HepG2 (cell line): ENCODE data around the gene LRP10. TPM values are rescaled to one million over a fixed set of nuclear protein-coding genes. Genes with fewer than 3 reads are reported as not detected.
A peak's percentile ranks its signal among the peaks of the same experiment; 100 is the strongest.

Experiments
- CREB1 ChIP-seq, 2 experiments: fragments of 450-650 bp in 1 of 2; IDR thresholded peaks; 2 replicates each; pipeline ENCODE4 v1.6.1; 2016 to 2017; ENCODE audit warnings: control low read depth in 1 of 2, mild to moderate bottlenecking in 1 of 2, missing compliant biosample characterization in 1 of 2, missing genetic modification characterization in 1 of 2
- DNMT1 ChIP-seq: sonication (generic); formaldehyde crosslinking; IDR thresholded peaks from 2 replicates; pipeline ENCODE4 v1.5.1; 2020; ENCODE audit warnings: mild to moderate bottlenecking, missing genetic modification reagents
- DRAP1 ChIP-seq: IDR thresholded peaks from 2 replicates; pipeline ENCODE4 v1.6.1; 2016; ENCODE audit warnings: missing genetic modification reagents, missing compliant biosample characterization
- EHMT2 ChIP-seq: fragments of 200-600 bp; sonication (generic); IDR thresholded peaks from 2 replicates; pipeline ENCODE4 v1.7.0; 2017; ENCODE audit warnings: antibody characterized with exemption, low read depth, low read length, borderline replicate concordance
- ESRRA ChIP-seq: sonication (generic); formaldehyde crosslinking; IDR thresholded peaks from 2 replicates; pipeline ENCODE4 v1.5.1; 2020; ENCODE audit warnings: mild to moderate bottlenecking, low read depth, missing genetic modification reagents
- GFI1 ChIP-seq: sonication (generic); formaldehyde crosslinking; IDR thresholded peaks from 2 replicates; pipeline ENCODE4 v1.5.0; 2020; ENCODE audit warnings: missing genetic modification reagents, mild to moderate bottlenecking, borderline replicate concordance
- HES4 ChIP-seq: sonication (generic); formaldehyde crosslinking; IDR thresholded peaks from 2 replicates; pipeline ENCODE4 v1.9.0; 2021; ENCODE audit warnings: mild to moderate bottlenecking, missing genetic modification reagents, borderline replicate concordance
- HMGA1 ChIP-seq: sonication (generic); formaldehyde crosslinking; conservative IDR thresholded peaks from 2 replicates; pipeline ENCODE4 v1.4.0; 2020; ENCODE audit warnings: missing genetic modification reagents
- HNRNPH1 ChIP-seq: fragments of 200-400 bp; formaldehyde crosslinking; optimal IDR thresholded peaks from 2 replicates; pipeline ENCODE3; 2017; ENCODE audit warnings: mild to moderate bottlenecking, low read depth, low read length
- MAZ ChIP-seq, 2 experiments: sonication (generic) in 1 of 2; formaldehyde crosslinking in 1 of 2; IDR thresholded peaks; 2 replicates each; pipeline versions ENCODE4 v1.5.0 to v1.6.1; 2012 to 2020; ENCODE audit warnings: low read depth in 2 of 2, mild to moderate bottlenecking in 2 of 2, borderline replicate concordance in 1 of 2, improper control_type of control experiment in 1 of 2, low read length in 1 of 2, missing genetic modification reagents in 1 of 2, moderate library complexity in 1 of 2
- MED13 ChIP-seq: sonication (generic); formaldehyde crosslinking; IDR thresholded peaks from 2 replicates; pipeline ENCODE4 v1.5.0; 2020; ENCODE audit warnings: missing genetic modification reagents
- SMC3 ChIP-seq: IDR thresholded peaks from 2 replicates; pipeline ENCODE4 v1.6.1; 2011; ENCODE audit warnings: low read length, improper control_type of control experiment
- TSC22D2 ChIP-seq: sonication (generic); formaldehyde crosslinking; IDR thresholded peaks from 2 replicates; pipeline ENCODE4 v1.5.1; 2020; ENCODE audit warnings: missing genetic modification reagents, mild to moderate bottlenecking, borderline replicate concordance
- ZMYM4 ChIP-seq: sonication (generic); formaldehyde crosslinking; IDR thresholded peaks from 2 replicates; pipeline ENCODE4 v1.8.1; 2023; ENCODE audit warnings: mild to moderate bottlenecking, missing genetic modification reagents
- ZNF326 ChIP-seq: sonication (generic); formaldehyde crosslinking; IDR thresholded peaks from 2 replicates; pipeline ENCODE4 v1.4.0; 2020; ENCODE audit warnings: missing genetic modification reagents, borderline replicate concordance
- ZNF619 ChIP-seq: sonication (generic); formaldehyde crosslinking; IDR thresholded peaks from 2 replicates; pipeline ENCODE4 v1.4.0; 2020; ENCODE audit warnings: mild to moderate bottlenecking, missing genetic modification reagents
- ZNF709 ChIP-seq: sonication (generic); formaldehyde crosslinking; IDR thresholded peaks from 2 replicates; pipeline ENCODE4 v1.5.0; 2020; ENCODE audit warnings: mild to moderate bottlenecking, missing genetic modification reagents
- ZNF768 ChIP-seq: sonication (generic); formaldehyde crosslinking; IDR thresholded peaks from 2 replicates; pipeline ENCODE4 v1.4.0; 2020; ENCODE audit warnings: missing genetic modification reagents
- ZNF781 ChIP-seq: sonication (generic); formaldehyde crosslinking; IDR thresholded peaks from 2 replicates; pipeline ENCODE4 v1.5.1; 2020; ENCODE audit warnings: borderline replicate concordance, mild to moderate bottlenecking, missing genetic modification reagents; ENCODE audit errors: not compliant biosample characterization
- ZSCAN25 ChIP-seq: sonication (generic); formaldehyde crosslinking; IDR thresholded peaks from 2 replicates; pipeline ENCODE4 v1.8.0; 2022; ENCODE audit warnings: mild to moderate bottlenecking, missing genetic modification reagents
- polyA plus RNA-seq, 8 experiments: library from polyadenylated mRNA; depleted of rRNA in 3 of 8; stranded (reverse) in 7 of 8; unstranded in 1 of 8; fragments of >200 nt; fragmentation: Illumina TruSeq in 4 of 8; extraction: Trizol in 4 of 8; gene quantifications; 2 replicates each; pipeline versions ENCODE4 v1.2.1 to v1.2.3, GENCODE V29; 2011 to 2016; ENCODE audit warnings: low read depth in 4 of 8, missing spikeins in 1 of 8, mixed read lengths in 1 of 8; ENCODE audit not compliant: insufficient read depth in 1 of 8
- total RNA-seq, 5 experiments: library from RNA; depleted of rRNA; stranded (reverse); fragments of >200 nt; fragmentation: Illumina TruSeq; extraction: Trizol; gene quantifications; 2 replicates each; pipeline ENCODE4 v1.2.3, GENCODE V29; 2016; ENCODE audit warnings: low read depth in 1 of 5
- TF ChIP-seq, protein P1 (sequence below): sonication (generic); formaldehyde crosslinking; IDR thresholded peaks from 2 replicates; pipeline ENCODE4 v1.4.0; 2020; ENCODE audit warnings: missing genetic modification reagents, borderline replicate concordance
- TF ChIP-seq, protein P2 (sequence below): sonication (generic); formaldehyde crosslinking; IDR thresholded peaks from 2 replicates; pipeline ENCODE4 v1.4.0; 2020; ENCODE audit warnings: missing genetic modification reagents, borderline replicate concordance

The LRP10 gene
- total and polyA plus RNA-seq, 2 of the 13 experiments (the other 11 are each of a cell fraction or from before 2014, with no cell fraction given) = 16.9 to 45.2 TPM

DNA sequence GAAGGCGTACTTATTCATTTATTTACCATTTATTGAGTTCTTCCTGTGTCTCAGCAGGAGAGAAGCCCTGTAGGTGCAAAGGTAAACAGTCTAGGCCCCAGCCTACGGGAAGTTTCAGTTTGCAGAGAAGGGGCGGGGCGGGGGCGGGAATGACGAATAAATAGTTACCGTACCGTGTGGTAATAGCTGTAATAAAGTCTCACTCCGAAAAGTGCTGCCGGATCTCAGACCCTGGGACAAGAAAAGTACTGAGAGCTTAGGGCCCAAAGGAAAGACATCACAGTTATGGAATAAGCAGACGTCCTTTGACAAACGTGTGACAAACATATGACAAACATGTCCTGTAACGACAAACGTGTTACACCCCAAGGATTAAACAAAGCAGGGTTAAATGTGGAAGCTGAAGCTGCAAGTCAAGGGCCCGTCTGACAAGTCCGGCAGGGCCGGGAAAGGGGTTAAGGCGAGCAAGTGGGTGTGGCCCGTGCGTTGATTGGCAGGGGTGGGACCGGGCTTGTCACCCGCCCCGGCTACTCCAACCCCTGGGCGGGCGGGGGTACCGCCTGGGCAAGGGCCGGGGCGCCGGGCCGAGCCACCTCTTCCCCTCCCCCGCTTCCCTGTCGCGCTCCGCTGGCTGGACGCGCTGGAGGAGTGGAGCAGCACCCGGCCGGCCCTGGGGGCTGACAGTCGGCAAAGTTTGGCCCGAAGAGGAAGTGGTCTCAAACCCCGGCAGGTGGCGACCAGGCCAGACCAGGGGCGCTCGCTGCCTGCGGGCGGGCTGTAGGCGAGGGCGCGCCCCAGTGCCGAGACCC lies at the start of gene LRP10 (continued):
- TF ChIP-seq ZNF326 = no peak
- peak; percentile 69; the same call in 1 of the 2 replicates for TF ChIP-seq GFI1 (CRISPR knock-in tag)
- TF ChIP-seq HMGA1 = no peak
- peak; percentile 88 for TF ChIP-seq ZSCAN25
- TF ChIP-seq ZNF781 (CRISPR knock-in tag) = peak; percentile 59
- no peak for TF ChIP-seq EHMT2
- peak; percentile 85; the same call in 1 of the 2 replicates for TF ChIP-seq ZNF768 (CRISPR knock-in tag)
- TF ChIP-seq, protein P1, sequence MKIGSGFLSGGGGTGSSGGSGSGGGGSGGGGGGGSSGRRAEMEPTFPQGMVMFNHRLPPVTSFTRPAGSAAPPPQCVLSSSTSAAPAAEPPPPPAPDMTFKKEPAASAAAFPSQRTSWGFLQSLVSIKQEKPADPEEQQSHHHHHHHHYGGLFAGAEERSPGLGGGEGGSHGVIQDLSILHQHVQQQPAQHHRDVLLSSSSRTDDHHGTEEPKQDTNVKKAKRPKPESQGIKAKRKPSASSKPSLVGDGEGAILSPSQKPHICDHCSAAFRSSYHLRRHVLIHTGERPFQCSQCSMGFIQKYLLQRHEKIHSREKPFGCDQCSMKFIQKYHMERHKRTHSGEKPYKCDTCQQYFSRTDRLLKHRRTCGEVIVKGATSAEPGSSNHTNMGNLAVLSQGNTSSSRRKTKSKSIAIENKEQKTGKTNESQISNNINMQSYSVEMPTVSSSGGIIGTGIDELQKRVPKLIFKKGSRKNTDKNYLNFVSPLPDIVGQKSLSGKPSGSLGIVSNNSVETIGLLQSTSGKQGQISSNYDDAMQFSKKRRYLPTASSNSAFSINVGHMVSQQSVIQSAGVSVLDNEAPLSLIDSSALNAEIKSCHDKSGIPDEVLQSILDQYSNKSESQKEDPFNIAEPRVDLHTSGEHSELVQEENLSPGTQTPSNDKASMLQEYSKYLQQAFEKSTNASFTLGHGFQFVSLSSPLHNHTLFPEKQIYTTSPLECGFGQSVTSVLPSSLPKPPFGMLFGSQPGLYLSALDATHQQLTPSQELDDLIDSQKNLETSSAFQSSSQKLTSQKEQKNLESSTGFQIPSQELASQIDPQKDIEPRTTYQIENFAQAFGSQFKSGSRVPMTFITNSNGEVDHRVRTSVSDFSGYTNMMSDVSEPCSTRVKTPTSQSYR (CRISPR knock-in tag) = peak; percentile 93
- peak; percentile 94 for TF ChIP-seq DRAP1 (CRISPR knock-in tag)
- peak; percentile 85 for TF ChIP-seq ZMYM4 (CRISPR knock-in tag)
- TF ChIP-seq HNRNPH1 = no peak
- TF ChIP-seq, protein P2, sequence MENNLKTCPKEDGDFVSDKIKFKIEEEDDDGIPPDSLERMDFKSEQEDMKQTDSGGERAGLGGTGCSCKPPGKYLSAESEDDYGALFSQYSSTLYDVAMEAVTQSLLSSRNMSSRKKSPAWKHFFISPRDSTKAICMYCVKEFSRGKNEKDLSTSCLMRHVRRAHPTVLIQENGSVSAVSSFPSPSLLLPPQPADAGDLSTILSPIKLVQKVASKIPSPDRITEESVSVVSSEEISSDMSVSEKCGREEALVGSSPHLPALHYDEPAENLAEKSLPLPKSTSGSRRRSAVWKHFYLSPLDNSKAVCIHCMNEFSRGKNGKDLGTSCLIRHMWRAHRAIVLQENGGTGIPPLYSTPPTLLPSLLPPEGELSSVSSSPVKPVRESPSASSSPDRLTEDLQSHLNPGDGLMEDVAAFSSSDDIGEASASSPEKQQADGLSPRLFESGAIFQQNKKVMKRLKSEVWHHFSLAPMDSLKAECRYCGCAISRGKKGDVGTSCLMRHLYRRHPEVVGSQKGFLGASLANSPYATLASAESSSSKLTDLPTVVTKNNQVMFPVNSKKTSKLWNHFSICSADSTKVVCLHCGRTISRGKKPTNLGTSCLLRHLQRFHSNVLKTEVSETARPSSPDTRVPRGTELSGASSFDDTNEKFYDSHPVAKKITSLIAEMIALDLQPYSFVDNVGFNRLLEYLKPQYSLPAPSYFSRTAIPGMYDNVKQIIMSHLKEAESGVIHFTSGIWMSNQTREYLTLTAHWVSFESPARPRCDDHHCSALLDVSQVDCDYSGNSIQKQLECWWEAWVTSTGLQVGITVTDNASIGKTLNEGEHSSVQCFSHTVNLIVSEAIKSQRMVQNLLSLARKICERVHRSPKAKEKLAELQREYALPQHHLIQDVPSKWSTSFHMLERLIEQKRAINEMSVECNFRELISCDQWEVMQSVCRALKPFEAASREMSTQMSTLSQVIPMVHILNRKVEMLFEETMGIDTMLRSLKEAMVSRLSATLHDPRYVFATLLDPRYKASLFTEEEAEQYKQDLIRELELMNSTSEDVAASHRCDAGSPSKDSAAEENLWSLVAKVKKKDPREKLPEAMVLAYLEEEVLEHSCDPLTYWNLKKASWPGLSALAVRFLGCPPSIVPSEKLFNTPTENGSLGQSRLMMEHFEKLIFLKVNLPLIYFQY (CRISPR knock-in tag) = peak; percentile 98
- peak; percentile 88 for TF ChIP-seq MAZ (IDR thresholded peaks at IDR 0.05; ENCODE audit: borderline replicate concordance, low read depth, low read length)
- peak; percentile 93 for TF ChIP-seq MAZ (CRISPR knock-in tag; IDR thresholded peaks at IDR 0.05; ENCODE audit: low read depth)
- peak; percentile 23; the same call in 1 of the 2 replicates for TF ChIP-seq ZNF709 (CRISPR knock-in tag)
- peak; percentile 82 for TF ChIP-seq CREB1 (IDR thresholded peaks at IDR 0.05)
- TF ChIP-seq CREB1 (CRISPR knock-in tag; IDR thresholded peaks at IDR 0.05) = no peak; the same call in 1 of the 2 replicates
- TF ChIP-seq MED13 (CRISPR knock-in tag) = peak; percentile 54
- peak; percentile 69; the same call in 1 of the 2 replicates for TF ChIP-seq TSC22D2 (CRISPR knock-in tag)
- peak; percentile 92; the same call in 1 of the 2 replicates for TF ChIP-seq DNMT1 (CRISPR knock-in tag)
- TF ChIP-seq ESRRA = peak; percentile 65
- 0 out of 2 replicates have a peak, but pooled peaks have one; percentile 56 for TF ChIP-seq HES4 (CRISPR knock-in tag)
- no peak for TF ChIP-seq SMC3
- TF ChIP-seq ZNF619 = peak; percentile 94
